NK-92 treated with Interleukin-12 subunit alpha and Interleukin-12 subunit beta, amount 100 ng/mL, for 24 hours (cell line): Measurements from ENCODE around the gene CRIP1.

Experiments
- DNase-seq: peaks from one replicate; lab custom pipeline; 2025; lab: John Stamatoyannopoulos, UW

CRIP1 gene

DNA sequence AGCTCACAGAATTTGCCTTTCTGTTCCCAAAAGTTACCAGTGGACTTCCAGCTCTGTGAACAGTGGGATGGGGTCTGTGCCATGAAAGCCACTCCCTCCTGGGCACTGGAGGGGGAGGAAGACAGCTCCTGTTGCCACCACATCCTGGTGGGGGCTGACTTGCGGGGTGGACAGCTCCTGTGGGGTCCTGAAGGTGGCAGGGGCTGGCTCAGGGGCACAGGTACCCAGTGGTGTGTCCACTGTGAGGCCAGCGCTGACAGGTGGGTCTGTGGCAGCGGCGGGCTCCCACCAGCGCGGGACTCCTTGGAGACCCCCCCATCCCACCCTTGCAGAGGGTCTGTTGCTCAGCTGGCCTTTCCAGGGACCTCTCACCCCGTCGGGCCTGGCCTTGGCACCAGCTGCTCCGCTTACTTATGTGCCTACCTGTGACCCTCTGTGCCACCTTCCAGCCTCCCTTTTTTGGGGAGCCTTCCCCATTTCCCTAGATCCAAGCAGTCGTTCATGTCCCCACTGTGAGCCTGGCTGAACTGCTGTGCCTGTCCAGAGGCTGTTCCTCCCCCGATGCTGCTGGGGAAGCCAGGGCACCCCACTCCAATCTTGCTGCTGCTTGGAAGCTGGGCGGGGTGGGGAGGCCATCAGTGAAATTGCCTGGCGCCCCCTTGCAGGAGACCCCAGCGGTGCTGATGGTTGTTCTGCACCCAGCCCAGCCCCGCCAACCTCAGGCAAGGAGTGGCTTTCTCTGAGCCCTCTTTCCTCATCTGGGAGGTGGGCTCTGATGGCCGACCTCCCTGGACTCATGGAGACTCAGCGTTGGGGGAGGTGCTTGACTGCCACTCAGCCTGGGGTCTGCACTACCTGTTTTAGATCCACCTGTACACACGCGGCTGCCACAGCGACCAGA is 6.5 kb downstream of the CRIP1 start:
- DNase-seq, result no peak

DNA sequence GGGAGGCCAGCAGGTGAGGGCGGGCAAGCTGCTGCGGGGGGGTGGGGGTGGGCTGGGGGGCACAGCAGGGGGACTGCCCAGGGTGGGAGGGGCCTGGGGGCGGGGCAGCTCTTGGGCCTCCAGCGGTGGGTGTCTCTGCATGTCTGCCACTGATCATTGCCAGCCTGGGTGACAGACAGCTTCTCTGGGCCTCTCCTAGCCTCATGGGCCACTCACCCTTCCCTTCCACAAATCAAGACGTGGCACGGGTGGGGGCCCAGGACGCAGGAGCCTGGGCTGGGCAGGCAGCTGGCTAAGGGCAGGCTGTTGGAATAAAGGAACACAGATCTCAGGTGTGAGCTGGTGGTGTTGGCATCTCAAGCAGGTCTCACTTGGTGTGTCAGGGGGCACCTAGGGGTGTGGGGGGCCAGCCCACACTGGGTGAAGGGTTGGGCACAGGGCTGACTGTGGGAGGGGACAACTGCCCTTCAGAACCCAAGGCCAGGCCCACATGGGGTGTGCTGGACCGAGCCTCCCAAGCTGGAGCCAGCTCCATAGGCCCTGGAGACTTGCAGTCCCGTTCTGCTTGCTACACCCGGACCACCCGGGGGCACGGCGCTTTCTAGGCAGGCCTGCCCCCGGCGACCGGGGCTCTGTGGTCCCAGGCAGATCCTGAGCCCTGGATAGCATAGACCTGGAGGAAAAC is 7.4 kb downstream of the CRIP1 start:
- no peak for DNase-seq

DNA sequence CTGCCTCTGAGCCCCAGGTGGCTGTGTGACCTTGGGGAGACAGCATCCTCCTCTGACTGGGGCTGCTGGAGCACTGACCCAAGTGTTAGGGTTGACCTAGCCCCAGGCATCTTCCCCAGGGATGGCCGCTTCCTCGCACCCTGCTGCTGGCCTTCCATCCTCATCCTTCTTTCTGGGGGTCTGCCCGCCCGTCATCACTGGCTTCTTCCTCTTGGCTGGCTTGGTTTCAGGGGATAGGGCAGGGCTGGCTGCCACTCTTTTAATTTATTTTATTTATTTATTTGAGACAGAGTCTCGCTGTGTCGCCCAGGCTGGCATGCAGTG is 7.9 kb downstream of the CRIP1 start:
- no peak for DNase-seq

DNA sequence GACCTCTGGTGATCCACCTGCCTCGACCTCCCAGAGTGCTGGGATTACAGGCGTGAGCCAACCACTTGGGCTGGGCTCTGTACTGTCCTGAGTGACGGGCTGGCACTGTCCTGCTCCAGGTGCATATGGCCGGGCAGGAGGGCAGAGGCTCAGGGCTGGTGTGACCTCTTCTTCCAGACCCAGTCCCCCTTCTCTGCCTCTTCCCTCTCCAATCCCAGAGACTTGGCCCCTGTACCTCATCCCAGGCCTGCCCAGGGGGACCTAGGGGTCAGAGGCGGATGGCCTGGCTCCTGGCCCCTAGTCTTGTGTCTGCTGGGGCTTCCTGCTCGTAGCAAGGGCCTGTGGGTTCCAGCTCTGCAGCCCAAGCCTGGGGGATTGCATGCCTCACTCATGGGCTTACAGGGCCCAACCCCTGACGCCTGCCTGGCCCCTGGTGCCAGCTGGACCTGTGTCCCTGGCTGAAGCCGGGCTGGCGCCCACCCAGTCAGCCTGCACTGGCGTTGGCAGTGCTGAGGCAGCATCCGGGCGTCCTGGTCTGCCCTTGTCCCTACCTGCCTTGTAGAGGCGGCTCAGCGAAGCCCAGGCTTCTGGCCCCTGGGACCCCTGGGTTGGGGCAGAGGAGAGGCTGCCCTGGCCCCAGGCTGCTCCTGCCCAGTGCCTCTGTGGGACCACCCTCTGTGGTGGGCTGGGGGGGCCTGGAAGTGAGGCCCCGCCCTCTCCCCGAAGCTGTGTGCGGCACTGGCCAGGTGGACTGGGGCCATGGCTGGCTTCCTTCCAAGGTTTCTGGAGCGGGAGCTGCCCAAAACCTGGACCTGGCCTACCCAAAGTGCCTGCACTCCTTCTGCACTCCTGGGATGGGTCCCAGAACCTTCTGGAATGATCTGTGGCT is 8.7 kb downstream of the CRIP1 start:
- DNase-seq, result no peak

DNA sequence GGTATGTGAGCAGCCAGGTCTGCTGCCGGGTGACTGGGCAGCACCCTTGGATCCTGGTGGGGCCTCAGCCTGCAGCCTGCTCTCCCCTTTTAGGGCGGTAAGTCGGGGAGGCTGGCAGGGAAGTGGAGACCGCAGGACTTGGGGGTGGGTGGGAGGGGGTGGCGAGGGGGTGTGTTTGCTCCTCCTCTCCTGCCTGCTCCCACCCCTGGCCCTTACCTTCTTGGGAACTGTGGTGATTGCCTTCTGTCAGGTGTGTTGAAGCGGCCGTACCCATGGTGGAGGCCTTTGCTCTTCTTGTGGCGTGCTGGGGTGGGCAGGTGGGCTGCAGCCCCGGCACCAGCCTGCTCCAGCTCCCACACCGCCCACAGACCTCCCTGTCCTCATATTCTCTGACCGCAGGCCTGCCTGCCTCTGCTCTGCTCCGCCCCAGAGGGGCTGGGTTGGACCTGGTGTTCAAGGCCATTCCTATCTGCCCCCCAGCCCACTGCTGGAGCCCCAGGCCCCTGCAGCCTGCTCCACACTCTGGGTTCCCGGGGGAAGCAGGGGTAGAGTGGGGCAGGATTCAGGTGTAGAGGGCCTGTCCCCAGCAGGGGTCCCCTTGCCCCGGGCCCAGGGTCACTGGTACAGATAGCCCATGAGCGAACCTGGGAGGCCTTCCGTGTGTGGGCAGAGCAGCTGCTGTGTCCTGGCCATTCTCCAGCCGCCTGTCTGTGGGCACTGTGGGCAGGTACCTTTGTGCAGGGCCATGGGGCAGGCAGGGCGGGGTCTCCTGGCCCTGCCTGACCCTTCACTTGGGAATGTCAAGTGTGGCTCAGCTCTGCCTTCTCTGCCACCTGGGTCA is 9.5 kb downstream of the CRIP1 start:
- no peak for DNase-seq

DNA sequence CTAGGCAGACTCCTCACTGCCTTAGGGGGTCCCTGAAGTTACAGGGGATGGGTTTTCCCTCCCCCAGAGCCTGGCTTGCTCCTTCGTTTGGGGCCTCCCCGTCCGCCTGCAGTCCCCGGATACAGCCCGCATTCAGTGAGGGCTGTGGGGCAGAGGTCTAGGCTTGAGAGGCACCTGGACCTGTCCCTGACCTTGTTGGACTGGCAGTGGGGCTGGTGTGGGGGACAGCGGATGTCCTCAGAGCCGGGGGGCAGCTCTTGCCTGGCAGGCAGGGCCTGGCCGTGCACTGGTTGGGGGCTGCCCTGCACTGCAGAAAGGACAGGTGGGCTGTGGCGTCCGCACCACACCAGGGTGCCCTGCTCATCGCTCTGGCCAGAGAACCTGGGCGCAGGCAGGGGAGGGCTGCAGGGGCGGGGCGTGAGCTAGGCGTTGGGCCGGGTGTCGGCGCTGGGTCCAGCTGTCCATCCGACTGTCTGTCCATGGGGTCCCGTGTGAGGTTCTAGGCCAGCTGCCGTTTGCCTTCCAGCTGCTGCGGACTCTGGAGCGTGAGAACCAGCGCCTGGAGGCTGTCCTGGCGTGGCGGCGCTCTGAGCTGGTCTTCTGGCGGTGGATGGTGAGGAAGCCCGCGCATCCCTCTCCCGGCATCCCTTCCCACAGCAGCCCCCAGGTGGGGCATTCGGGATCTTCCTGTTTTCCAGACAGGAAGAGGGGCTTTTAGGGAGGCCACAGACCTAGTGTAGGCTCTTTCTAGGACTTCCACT is 10.3 kb downstream of the CRIP1 start:
- no peak for DNase-seq

DNA sequence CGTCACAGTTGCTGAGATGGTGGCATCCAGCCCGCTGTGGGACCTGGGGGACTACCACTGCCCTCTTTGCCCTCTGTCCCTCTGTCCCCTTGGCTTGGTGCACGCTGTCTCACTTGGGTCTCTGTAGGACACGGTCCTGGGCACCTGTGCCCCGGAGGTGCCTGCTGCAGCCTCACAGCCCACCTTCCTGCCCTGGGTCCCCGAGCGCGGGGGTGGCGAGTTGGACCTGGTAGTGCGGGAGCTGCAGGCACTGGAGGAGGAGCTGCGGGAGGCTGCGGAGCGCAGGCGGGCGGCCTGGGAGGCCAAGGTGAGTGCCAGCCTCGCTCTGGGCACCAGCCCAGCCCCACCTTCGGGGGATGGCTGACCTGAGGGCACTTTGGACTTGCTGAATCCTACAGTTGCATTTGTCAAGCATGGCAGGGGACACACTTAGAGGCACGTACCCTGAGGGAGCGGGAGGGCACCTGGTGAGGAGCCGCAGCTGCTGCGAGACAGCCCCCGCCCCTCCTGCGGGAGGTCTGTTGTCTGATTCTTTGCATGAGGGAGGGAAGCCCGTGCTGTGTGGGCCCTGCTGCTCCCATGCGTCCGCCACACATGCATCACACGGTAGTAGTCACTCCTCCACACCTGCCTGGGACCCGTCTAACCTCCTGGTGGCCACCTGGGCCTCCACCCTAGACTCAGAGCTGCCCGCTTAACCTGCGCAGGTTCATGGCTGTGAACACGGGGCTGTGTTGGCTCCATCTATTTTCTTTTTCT is 11.2 kb downstream of the CRIP1 start:
- no peak for DNase-seq

DNA sequence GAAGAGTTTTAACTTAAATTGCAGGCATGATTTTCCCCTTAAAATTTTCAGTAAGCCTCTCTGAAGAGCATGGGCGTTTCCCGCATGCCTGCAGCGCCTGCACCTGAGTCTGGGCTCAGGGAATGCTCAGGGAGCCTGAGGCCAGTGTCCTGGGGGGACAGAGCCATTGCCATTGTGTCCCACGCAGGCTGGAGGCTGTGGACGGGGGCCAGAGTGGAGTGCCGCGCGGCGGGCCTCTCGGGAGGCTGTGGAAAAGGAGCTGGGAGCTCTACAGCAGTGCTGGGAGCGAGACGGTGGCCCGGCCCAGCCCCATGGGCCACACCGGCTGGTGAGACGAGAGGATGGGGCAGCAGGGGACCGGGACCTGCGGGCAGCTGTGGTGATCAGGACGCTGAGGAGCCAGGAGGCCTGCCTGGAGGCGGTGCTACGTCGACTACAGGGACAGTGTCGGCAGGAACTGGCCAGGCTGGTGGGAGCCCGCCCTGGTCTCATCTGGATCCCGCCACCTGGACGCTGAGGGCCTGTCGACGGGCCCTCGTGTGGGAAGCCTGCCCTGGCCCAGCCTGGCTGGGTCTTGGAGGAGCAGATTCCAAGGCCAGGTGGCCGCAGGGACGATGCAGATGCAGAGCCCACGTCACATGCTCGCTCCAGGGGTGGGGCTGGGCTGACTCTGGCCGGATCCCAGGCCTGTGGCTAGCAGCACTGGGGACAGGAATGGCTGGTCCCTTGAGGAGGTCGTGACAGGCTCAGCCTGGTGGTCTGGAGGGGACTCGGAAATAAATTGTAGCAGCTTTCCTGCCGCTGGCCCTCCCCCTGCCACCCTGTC is 12.0 kb downstream of the CRIP1 start:
- DNase-seq, result no peak

DNA sequence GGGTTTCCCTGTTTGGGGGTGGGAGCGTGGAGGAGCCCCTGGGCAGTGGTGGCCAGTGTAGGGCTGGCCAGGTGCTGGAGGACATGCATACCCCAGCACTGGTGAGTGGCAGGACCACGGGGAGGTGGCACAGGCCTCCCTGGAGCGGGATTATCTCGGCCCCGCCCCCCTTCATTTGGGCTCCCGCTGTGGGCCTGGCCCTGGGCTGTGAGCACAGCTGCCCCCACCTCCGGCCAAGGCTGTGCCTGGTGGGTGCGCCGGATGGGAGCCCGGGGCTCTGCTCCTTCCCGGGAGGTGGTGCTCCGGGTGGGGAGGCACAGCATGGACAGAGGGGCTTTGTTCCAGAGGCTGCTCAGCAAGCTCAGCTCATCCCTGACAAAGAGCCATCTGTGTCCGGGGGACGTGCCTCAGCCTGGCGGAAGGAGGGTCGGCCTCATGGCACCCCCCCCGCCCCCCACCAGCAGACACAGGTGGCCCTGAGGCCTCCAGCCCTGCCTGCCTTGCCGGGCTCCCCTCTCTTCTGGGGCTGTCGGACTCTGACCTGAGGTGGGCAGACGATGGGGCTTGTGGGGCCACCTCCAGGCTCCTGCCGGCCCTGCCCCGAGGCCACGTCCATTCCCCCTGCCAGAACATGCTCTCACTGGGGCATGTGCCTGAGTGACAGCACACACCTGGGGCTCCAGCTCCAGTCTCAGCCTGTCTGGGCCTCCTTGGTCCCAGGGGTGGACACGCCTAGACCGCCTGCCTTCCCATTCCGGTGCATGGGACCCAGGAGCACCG is 12.8 kb downstream of the CRIP1 start:
- DNase-seq, result no peak

DNA sequence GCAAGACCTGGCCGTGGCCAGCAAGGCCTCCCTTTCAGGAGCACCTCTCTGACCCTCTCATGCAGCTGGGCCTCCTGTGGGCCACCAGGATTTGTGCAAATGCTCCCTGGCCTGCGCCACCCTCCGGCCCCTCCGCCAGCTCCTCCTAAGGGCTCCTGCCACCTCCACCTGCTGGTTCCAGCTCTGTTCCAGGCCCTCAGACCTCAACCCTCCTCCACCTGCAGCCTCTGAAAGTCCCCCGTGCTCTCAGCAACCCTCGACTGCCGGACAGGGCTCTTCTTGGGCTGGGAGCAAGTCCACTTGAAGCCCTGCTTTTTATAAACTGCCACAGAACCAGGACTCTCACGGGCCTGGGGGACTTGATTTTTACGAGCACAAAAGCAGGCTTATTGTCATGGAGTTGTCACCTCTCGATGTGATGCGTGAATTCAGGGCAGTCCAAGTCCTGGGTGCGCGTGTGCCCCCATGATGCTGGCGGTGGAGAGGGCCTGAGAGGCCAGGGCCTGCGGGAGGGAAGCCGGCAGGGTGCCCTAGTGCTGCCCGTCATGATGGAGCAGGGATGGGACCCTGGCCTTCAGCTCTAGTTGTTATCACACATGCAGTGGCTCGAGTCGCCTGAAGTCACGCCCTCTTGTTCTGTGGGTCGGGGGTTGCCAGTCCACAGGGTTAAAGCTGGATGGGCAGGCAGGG is 13.5 kb downstream of the CRIP1 start:
- DNase-seq, result no peak

DNA sequence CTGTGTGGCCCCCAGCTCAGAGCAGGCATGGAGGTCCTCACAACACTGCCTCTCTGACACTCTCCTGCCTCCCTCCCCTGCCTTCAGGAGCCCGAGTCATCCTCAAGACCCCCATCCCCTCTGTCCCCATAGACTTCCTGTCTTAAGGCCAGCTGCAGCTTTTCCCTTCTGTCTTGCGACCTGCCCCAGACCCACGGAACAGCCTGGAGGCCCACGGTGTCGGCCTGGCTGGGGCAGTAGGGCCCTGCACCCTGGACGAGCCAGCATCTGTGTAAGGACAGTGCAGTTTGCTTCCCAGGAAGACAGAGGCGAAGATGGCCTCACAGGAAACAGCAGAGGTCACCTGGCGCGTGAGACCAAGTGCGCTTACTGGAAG is 14.0 kb downstream of the CRIP1 start:
- no peak for DNase-seq

DNA sequence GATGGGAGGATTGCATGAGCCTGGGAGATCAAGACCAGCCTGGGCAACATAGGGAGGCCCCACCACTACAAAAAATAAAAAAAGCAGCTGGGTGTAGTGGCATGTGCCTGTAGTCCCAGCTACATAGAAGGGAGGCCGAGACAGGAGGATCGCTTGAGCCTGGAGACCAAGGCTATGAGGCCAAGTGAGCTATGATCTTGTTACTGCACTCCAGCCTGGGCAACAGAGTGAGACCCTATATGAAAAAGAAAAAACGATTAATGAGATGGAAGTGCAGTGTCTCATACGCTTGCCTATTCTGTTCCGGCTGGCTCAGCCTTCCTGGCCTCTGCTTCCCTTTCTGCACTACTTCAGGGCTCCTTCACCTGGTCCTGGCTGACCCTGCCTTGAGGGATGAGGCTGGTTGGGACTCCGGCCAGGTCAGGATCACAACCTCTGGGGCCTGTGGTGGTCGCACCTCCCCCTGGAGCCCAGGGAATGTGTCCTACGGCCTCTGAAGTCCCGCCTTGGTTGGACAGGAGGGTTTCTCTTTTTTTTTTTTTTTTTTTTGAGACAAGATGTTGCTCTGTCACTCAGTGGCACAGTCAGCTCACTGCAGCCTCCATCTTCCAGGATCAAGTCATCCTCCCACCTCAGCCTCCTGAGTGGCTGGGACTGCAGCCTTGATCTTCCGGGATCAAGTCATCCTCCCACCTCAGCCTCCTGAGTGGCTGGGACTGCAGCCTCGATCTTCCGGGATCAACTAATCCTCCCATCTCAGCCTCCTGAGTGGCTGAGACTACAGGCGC is 15.0 kb downstream of the CRIP1 start:
- DNase-seq, result no peak

DNA sequence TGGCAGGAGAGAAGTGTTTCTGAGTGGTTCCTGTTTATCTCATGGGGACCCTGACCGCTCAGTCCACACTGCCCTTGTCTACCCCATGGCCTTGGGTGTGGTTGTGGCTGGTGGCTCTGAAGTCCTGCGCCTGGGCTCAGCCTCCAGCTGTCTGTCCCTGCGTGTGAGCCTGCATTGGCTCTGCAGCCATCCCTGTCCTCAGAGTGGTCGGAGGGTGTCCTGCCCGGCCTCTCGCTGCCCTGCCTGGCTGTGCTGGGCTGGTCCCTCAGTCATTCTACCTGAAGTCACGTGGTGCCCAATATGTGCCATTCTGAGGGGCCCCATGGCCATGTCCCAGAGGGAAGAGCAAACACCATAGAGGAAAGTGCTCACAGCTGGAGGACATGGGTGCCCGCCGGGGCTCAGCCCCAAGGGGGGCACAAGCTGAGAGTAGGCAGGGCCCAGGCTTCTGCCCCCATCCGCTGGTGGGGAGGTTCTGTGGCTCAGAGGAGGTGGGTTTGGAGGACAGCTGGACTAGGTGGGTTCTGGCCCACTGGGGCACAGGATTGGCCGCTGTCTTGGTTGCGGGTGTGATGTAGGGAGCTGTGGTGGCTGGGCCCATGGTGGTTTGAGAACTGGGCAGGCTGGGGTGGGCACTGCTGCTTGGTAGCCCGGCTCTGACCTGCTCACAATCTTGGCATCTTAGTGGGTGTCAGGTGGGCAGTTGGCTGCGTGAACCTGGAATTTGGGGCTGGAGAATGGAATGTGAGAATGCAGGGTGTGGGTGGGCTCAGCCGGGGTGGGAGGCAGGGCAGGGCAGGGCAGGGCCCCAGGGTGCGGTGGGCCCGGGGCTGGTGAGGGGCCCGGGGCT is 16.0 kb downstream of the CRIP1 start:
- DNase-seq, result no peak

DNA sequence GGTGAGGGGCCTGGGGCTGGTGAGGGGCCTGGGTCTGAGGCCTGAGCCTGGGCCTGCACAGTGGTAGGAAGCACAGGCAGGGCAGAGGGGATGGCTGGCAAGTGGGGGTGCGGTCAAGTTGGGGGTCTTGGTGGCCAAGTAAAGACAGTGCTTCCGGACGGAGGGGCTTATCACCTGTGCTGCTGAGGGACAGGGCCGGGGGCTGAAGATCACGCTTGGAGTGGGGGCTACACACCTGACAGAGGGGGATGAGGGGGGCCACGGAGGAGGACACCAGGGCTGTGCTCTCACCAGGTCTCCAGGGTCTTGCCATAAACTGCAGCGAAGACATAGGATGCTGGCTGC is 16.6 kb downstream of the CRIP1 start:
- no peak for DNase-seq

DNA sequence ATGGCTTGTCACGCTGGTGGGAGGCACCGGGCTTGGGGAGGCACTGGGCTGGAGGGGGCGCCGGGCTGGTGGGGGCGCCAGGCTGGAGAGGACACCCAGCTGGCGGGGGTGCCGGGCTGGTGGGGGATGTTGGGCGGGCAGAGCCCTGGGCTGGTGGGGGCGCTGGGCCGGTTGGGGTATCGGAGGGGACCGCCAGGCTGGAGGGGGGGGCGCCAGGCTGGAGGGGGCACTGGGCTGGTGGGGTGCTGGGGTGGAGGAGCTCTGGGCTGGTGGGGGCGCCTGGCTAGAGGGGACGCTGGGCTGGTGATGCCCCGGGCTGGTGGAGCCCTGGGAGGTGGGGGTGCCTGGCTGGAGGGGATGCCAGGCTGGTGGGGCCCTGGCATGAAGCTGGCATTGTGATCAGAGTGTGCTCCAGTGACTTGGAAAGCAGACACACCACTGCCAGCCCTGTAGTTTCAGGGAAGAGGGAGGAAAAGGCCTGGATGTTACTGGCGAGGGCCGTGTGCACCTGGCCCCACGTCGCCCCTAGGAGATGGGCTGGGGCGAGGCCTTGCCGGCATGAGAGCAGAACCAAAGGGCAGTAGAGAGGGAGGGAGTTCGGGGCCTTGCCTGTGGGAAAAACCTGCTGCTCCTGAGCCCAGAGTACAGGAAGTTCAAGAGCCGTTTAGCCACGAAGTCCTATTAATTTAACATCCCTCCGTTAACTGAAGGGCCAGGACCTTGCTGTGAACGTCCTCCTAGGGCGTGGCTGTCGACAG is 17.4 kb downstream of the CRIP1 start:
- no peak for DNase-seq

DNA sequence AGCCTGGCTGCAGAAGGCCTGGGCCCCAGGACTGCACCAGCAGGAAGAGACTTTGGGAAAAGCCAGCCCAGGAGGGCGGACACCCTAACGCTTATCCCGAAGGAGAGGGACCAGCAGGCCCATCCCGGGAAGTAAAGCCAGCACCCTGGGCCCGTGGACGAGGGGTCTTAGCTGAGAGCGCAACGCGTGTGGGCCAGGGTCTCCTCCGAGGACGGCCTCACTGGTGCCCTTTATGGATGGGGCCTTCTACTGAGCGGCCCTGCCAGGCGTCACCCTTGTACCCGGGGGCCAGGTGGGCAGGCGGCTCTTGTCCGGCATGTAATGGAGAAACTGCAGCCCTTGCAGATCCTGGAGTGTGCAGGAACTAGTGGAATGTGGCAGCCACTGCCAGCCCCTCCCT is 18.4 kb downstream of the CRIP1 start:
- no peak for DNase-seq
